ENCODE data around the gene LGALS13. TPM values are rescaled to one million over a fixed set of nuclear protein-coding genes. Genes with fewer than 3 reads are reported as not detected.

LGALS13 gene
- not detected for total RNA-seq

- no peak for DNase-seq
- no peak for TF ChIP-seq CTCF (IDR thresholded peaks at IDR 0.05)
- H3K4me1 ChIP-seq, result no peaks in the 10 kb centered on the region
- no peak within 1 kb of the TSS for H3K4me3 ChIP-seq
- H3K9ac ChIP-seq (ENCODE audit: low read depth in 2 of 2, low read length in 2 of 2), result no peak within 1 kb of the TSS
- no peaks in the 10 kb centered on the region for H3K9me3 ChIP-seq
- intact Hi-C loops (cut with DNase I), result no loop called here
- H3K27me3 ChIP-seq, result no peaks in the 10 kb centered on the region
- H3K27ac ChIP-seq, result no peak within 1 kb of the TSS
- no peaks in the 10 kb centered on the region for H3K36me3 ChIP-seq
Measured at GRCh38 chr19:39602224-39602623, at the start of gene LGALS13. LGALS13 (plus strand) TSS chr19:39602524; CDS start chr19:39602569, 45 bp downstream.

GRCh38 chr19:39553082-39553652 is 49.2 kb upstream of the LGALS13 start:
- intact Hi-C loops (cut with DNase I), result loop anchor here (10.0 kb wide), 1 partner anchor 212 kb away; no protein-coding TSS in a partner anchor
- Histone ChIP-seq H3K4me3 (no peak overlapping the region), H3K36me3 (no peaks in the 10 kb centered on the region), H3K9ac (ENCODE audit: low read depth in 2 of 2, low read length in 2 of 2) (no peak overlapping the region), H3K27ac (no peak overlapping the region), H3K27me3 (no peaks in the 10 kb centered on the region), H3K4me1 (no peaks in the 10 kb centered on the region), H3K9me3 (no peaks in the 10 kb centered on the region)
- DNase-seq, result no peak
- no peak for TF ChIP-seq CTCF (IDR thresholded peaks at IDR 0.05)

- Histone ChIP-seq H3K27ac (no peak overlapping the region), H3K27me3 (no peaks in the 10 kb centered on the region), H3K4me1 (no peaks in the 10 kb centered on the region), H3K9ac (ENCODE audit: low read depth in 2 of 2, low read length in 2 of 2) (no peak overlapping the region), H3K36me3 (no peaks in the 10 kb centered on the region), H3K4me3 (no peak overlapping the region), H3K9me3 (no peaks in the 10 kb centered on the region)
- TF ChIP-seq CTCF (IDR thresholded peaks at IDR 0.05), result no peak
- intact Hi-C loops (cut with DNase I), result loop anchor here (10.0 kb wide), 1 partner anchor 210 kb away; no protein-coding TSS in a partner anchor
- no peak for DNase-seq
Measured at GRCh38 chr19:39554701-39555311, 47.5 kb upstream of the LGALS13 start.

- no peak for DNase-seq
- H3K4me1 ChIP-seq, result no peaks in the 10 kb centered on the region
- H3K27ac ChIP-seq, result no peak overlapping the region
- no peak overlapping the region for H3K4me3 ChIP-seq
- H3K9me3 ChIP-seq, result no peaks in the 10 kb centered on the region
- no peaks in the 10 kb centered on the region for H3K36me3 ChIP-seq
- intact Hi-C loops (cut with DNase I), result loop anchor here (10.0 kb wide), 1 partner anchor 209 kb away; no protein-coding TSS in a partner anchor
- TF ChIP-seq CTCF (IDR thresholded peaks at IDR 0.05), result no peak
- H3K27me3 ChIP-seq, result no peaks in the 10 kb centered on the region
- no peak overlapping the region for H3K9ac ChIP-seq (ENCODE audit: low read depth in 2 of 2, low read length in 2 of 2)
Measured at GRCh38 chr19:39555883-39556282, 46.4 kb upstream of the LGALS13 start.

GRCh38 chr19:39557811-39558623 is 44.3 kb upstream of the LGALS13 start:
- H3K9me3 ChIP-seq, result no peaks in the 10 kb centered on the region
- no peaks in the 10 kb centered on the region for H3K4me1 ChIP-seq
- H3K27ac ChIP-seq, result peak overlapping the region; percentile 44
- no peaks in the 10 kb centered on the region for H3K27me3 ChIP-seq
- no peak for DNase-seq
- H3K4me3 ChIP-seq, result no peak overlapping the region
- no peaks in the 10 kb centered on the region for H3K36me3 ChIP-seq
- TF ChIP-seq CTCF (IDR thresholded peaks at IDR 0.05), result no peak
- H3K9ac ChIP-seq (ENCODE audit: low read depth in 2 of 2, low read length in 2 of 2), result no peak overlapping the region
- intact Hi-C loops (cut with DNase I), result loop anchor here (10.0 kb wide), 1 partner anchor 207 kb away; no protein-coding TSS in a partner anchor
